ENCODE results near the gene SRMS. TPM values are rescaled to one million over a fixed set of nuclear protein-coding genes. Genes with fewer than 3 reads are reported as not detected.

The SRMS gene
- total RNA-seq, 1 experiment from 2014 or later = 1.4 TPM

DNA sequence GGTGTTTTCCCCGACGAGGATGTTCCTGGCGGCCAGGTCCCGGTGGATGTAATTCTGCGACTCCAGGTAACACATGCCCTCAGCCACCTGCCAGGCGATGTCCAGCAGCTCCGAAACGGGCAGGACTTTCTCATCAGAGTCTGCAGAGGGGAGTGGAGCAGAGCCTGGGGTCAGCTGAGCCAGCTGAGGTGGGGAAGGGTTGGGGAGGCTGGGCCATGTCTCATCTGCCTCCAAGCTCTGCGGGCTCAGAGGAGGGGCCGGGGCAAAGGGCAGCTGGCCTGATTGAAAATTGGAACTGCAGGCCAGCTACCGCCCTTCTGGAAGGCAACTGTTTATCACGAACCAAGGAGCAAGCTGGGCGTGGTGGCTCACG lies 16.8 kb downstream of the SRMS start:
- TF ChIP-seq, protein P1, sequence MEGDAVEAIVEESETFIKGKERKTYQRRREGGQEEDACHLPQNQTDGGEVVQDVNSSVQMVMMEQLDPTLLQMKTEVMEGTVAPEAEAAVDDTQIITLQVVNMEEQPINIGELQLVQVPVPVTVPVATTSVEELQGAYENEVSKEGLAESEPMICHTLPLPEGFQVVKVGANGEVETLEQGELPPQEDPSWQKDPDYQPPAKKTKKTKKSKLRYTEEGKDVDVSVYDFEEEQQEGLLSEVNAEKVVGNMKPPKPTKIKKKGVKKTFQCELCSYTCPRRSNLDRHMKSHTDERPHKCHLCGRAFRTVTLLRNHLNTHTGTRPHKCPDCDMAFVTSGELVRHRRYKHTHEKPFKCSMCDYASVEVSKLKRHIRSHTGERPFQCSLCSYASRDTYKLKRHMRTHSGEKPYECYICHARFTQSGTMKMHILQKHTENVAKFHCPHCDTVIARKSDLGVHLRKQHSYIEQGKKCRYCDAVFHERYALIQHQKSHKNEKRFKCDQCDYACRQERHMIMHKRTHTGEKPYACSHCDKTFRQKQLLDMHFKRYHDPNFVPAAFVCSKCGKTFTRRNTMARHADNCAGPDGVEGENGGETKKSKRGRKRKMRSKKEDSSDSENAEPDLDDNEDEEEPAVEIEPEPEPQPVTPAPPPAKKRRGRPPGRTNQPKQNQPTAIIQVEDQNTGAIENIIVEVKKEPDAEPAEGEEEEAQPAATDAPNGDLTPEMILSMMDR (IDR thresholded peaks at IDR 0.05; ENCODE audit: unreplicated experiment) = no peak
- BruUV-seq (replicated peaks) = no TSS peak
- ChIA-PET CTCF (no interaction called here), POLR2A (interaction anchor here (0.6 to 11.8 kb wide), 3 partner anchors 8 to 404 kb away, joined by 3 to 124 read pairs (median 3); partner anchors contain the start of gene PPDPF)
- H3K4me3 Mint-ChIP-seq (ENCODE audit: unreplicated experiment) = no peak overlapping the region
- DNase-seq (ENCODE audit: unreplicated experiment) = no peak
- H3K27me3 Mint-ChIP-seq (ENCODE audit: insufficient read depth, unreplicated experiment) = no peaks in the 10 kb centered on the region
- H3K36me3 Mint-ChIP-seq (ENCODE audit: insufficient read depth, unreplicated experiment) = no peaks in the 10 kb centered on the region
- no peak overlapping the region for H3K27ac Mint-ChIP-seq (ENCODE audit: low read depth, unreplicated experiment)
- intact Hi-C loops (cut with micrococcal nuclease) = loop anchor here (10.0 kb wide), 1 partner anchor 114 kb away; no protein-coding TSS in a partner anchor
- no peaks in the 10 kb centered on the region for H3K9me3 Mint-ChIP-seq (ENCODE audit: unreplicated experiment)
- H3K4me1 Mint-ChIP-seq (ENCODE audit: insufficient read depth, unreplicated experiment) = peaks cover 12% of the 10 kb centered on the region

DNA sequence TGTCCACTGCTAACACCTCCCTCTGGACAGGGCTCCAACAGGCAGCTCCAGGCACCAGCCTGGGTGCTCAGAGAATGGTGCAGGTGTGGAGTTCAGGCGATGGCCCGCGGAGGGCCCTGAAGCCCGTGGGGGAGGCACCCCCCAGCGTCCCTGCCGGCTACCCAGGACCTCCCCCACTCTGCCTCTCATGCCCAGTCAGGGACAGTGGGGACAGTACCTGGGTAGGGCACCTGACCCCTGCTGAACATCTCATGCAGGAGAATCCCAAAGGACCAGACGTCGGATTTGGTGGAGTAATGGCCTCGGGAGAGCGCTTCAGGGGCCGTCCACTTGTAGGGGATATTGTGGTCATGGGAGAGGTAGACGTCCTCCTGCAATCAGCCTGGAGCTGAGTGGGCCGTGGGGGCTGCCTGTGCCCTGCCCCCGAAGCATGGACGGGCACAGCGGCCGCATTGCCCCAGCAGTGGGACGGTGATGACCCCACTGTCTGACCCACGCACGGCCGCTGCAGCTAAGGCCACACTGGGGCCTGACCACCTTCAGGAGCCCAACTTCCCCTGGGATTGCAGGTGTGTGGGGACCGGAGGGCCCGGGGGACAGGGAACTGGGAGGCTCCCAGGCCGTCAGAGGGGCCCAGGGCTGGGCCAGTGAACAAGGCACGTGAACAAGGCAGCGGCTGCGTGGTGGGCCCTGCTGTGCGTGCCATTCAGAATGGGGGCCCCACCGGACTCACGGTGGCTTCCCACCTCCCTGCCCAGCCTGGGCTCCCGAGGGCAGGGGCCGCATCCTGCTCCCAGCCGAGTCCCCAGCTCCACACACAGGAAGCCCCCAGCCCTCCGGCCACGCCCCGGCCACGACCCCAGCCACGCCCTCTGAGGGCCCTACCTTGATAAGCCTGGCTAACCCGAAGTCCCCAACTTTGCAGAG lies 17.4 kb downstream of the SRMS start:
- POLR2A ChIA-PET = interaction anchor here (0.6 to 11.8 kb wide), 7 partner anchors 6 to 382 kb away, joined by 3 to 124 read pairs (median 4); partner anchors contain the start of genes PPDPF and PTK6
- TF ChIP-seq, protein P1 (IDR thresholded peaks at IDR 0.05; ENCODE audit: unreplicated experiment) = no peak
- no peak for DNase-seq (ENCODE audit: unreplicated experiment)
- no TSS peak for BruUV-seq (replicated peaks)
- intact Hi-C loops (cut with micrococcal nuclease) = loop anchor here (10.0 kb wide), 1 partner anchor 115 kb away; no protein-coding TSS in a partner anchor
- CTCF ChIA-PET = interaction anchor here (1.1 to 1.2 kb wide), 2 partner anchors 9 to 508 kb away, joined by 3 to 5 read pairs; no protein-coding TSS in a partner anchor
- H3K36me3 Mint-ChIP-seq (ENCODE audit: insufficient read depth, unreplicated experiment) = peaks cover under 1% of the 10 kb centered on the region
- H3K4me1 Mint-ChIP-seq (ENCODE audit: insufficient read depth, unreplicated experiment) = peaks cover 8% of the 10 kb centered on the region
- no peaks in the 10 kb centered on the region for H3K27me3 Mint-ChIP-seq (ENCODE audit: insufficient read depth, unreplicated experiment)
- H3K4me3 Mint-ChIP-seq (ENCODE audit: unreplicated experiment) = no peak overlapping the region
- H3K27ac Mint-ChIP-seq (ENCODE audit: low read depth, unreplicated experiment) = no peak overlapping the region
- H3K9me3 Mint-ChIP-seq (ENCODE audit: unreplicated experiment) = no peaks in the 10 kb centered on the region

DNA sequence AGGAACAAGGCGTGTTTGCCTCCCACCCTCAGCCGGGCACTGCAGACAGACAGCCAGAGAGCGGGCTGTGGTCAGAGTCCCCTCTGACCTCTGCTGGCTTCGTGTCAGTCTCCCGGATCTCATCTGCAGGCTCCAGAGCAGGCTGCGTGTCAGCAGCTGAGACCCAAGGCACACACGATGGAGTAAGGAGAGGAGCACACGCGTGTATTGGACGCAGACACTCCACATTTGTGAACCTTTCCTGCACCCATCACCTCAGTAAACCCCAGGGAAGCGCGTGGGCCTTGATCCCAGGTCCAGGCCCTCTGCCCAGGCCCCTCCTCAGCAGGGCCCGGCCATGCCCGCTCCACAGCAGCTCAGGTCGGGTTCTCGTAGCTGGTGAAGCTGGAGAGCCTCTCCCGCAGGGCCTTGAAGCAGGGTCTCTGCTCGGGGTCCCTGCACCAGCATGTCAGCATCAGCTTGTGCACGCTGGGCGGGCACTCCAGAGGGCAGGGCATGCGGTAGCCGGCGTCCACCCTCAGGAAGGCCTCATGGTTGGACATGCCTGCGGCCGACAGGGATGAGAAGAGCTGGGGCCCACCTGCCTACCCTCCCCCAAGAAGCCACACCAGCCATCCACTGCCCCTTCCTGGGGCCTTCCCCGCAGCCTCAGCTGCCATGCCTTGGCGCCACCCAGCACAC lies 18.2 kb downstream of the SRMS start:
- H3K36me3 Mint-ChIP-seq (ENCODE audit: insufficient read depth, unreplicated experiment) = peaks cover 8% of the 10 kb centered on the region
- TF ChIP-seq, protein P1 (IDR thresholded peaks at IDR 0.05; ENCODE audit: unreplicated experiment) = no peak
- CTCF ChIA-PET = interaction anchor here (1.1 to 1.2 kb wide), 2 partner anchors 8 to 509 kb away, joined by 3 to 5 read pairs; no protein-coding TSS in a partner anchor
- H3K27ac Mint-ChIP-seq (ENCODE audit: low read depth, unreplicated experiment) = no peak overlapping the region
- POLR2A ChIA-PET = interaction anchor here (0.6 to 11.8 kb wide), 6 partner anchors 7 to 372 kb away, joined by 3 to 124 read pairs (median 4); partner anchors contain the start of genes PPDPF and PTK6
- H3K4me1 Mint-ChIP-seq (ENCODE audit: insufficient read depth, unreplicated experiment) = peaks cover 7% of the 10 kb centered on the region
- DNase-seq (ENCODE audit: unreplicated experiment) = no peak
- no peaks in the 10 kb centered on the region for H3K9me3 Mint-ChIP-seq (ENCODE audit: unreplicated experiment)
- intact Hi-C loops (cut with micrococcal nuclease) = no loop called here
- H3K27me3 Mint-ChIP-seq (ENCODE audit: insufficient read depth, unreplicated experiment) = no peaks in the 10 kb centered on the region
- no peak overlapping the region for H3K4me3 Mint-ChIP-seq (ENCODE audit: unreplicated experiment)
- no TSS peak for BruUV-seq (replicated peaks)

DNA sequence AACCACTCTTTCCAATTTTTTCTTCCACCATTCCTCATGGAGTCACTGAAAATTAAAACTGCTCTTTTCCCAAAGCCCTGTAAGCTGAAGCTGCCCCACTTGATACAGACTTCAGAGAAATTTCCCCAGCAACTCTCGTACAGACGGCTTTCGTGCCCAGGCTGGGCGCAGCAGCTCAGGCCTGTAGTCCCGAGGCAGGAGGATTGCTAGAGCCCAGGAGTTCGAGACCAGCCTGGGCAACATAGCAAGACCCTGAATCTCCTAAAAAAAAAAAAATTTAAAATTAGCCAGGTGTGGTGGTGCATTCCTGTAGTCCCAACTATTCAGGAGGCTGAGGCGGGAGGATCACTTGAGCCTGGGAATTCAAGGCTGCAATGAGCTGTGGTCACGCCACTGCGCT lies 20.4 kb downstream of the SRMS start:
- no TSS peak for BruUV-seq (replicated peaks)
- Mint-ChIP-seq H3K27me3 (ENCODE audit: insufficient read depth, unreplicated experiment) (no peaks in the 10 kb centered on the region), H3K4me3 (ENCODE audit: unreplicated experiment) (no peak overlapping the region), H3K9me3 (ENCODE audit: unreplicated experiment) (no peaks in the 10 kb centered on the region), H3K27ac (ENCODE audit: low read depth, unreplicated experiment) (no peak overlapping the region), H3K4me1 (ENCODE audit: insufficient read depth, unreplicated experiment) (peaks cover 5% of the 10 kb centered on the region), H3K36me3 (ENCODE audit: insufficient read depth, unreplicated experiment) (peaks cover 28% of the 10 kb centered on the region)
- ChIA-PET CTCF (interaction anchor here (0.7 to 1.1 kb wide), 2 partner anchors 86 to 554 kb away, joined by 4 to 5 read pairs; no protein-coding TSS in a partner anchor), POLR2A (interaction anchor here (0.6 to 5.1 kb wide), 7 partner anchors 9 to 359 kb away, joined by 3 to 38 read pairs (median 3); partner anchors contain the start of gene PTK6)
- TF ChIP-seq, protein P1 (IDR thresholded peaks at IDR 0.05; ENCODE audit: unreplicated experiment) = no peak
- DNase-seq (ENCODE audit: unreplicated experiment) = no peak
- intact Hi-C loops (cut with micrococcal nuclease) = no loop called here
